Endothelial cell of coronary artery (primary cell): ENCODE results near the gene ILDR1. TPM values are rescaled to one million over a fixed set of nuclear protein-coding genes. Genes with fewer than 3 reads are reported as not detected.

Source experiments
- total RNA-seq: library from RNA; depleted of rRNA; stranded (reverse); fragments of >200 nt; gene quantifications from 2 replicates; pipeline ENCODE4 v1.2.3, GENCODE V29; 2014

The ILDR1 gene
- total RNA-seq, result not detected in 2 replicates

DNA sequence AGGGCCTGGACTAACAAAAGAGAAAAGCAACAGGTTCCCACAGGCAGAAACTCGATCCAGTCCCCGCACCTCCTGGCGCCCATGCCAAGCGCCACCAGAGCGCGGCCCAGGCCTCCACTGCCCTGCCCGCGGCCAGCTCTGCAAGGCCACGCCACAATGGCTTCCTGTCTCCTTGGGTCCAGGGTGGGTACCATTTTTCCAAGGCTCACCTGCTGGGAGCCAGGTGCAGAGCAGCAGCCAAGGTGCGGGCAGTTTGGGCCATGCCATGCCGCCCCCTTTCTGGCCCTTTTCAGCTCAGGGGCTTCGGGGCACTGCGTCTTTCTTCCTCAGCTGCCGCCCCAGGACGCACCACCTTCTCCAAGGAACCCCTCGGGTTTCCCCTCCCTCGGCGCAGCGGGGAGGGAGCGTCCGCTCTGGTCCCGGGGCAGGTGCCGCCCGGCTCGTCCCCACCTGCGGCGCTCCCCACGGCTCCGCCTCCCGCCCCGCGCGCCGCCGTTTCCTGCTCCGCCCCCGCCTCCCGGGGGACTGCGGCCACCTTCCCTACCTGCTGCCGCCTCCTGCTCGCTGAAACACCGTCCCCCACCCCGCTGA, at the start of gene ILDR1:
ILDR1 (minus strand) TSS at position 437 of the 591 bp plus-strand sequence; CDS start at position 267, 170 bp downstream.

DNA sequence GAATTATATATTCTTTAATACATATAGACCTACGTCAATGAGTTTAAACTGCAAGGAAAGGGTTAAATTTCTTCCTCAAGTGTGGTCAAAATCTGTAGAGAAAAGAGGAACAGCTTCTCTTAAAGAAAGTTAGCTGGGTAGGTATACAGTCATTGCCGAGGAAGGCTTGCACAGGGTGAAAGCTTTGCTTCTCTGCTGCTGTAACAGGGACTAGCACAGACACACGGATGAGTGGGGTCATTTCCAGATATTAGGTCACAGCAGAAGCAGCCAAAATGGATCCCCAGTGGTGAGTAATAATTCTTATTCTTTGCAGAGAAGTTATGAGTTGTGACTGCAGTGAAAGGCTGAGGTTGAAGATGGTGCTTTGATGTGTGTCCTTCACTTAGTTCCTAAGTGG, 33.2 kb upstream of the ILDR1 start, which contains the start of gene CD86:
CD86 (plus strand) TSS at position 148 of the 400 bp plus-strand sequence; CDS start at position 276, 128 bp downstream.

Other genes starting within 250 kb of the ILDR1 start
- 13.5 and 18.6 TPM in 2 replicates for gene IQCB1, start 187.2 kb downstream of the ILDR1 start, total RNA-seq
- gene EAF2, start 187.0 kb downstream of the ILDR1 start, total RNA-seq, result 2.0 and 3.1 TPM in 2 replicates
- gene SLC15A2, start 127.8 kb downstream of the ILDR1 start, total RNA-seq, result 0.09 and 0.75 TPM in 2 replicates
- gene CD86, start 33.1 kb upstream of the ILDR1 start, total RNA-seq, result under 0.01 TPM in 1 of 2 replicates, not detected in the other
- gene CASR, start 161.4 kb upstream of the ILDR1 start, total RNA-seq, result not detected in 2 replicates